WTC11 (cell line): ENCODE data around the gene ATP2B2. TPM values are rescaled to one million over a fixed set of nuclear protein-coding genes. Genes with fewer than 3 reads are reported as not detected.

Experiments used
- ATAC-seq: fragments of 200-7000 bp; cut with Tn5 transposase; 2 replicates; pipeline ENCODE4 v1.10.0; 2021; ENCODE audit warnings: mild to moderate bottlenecking, moderate library complexity
- CTCF ChIA-PET: fragments of 300-600 bp; sonication (Branson Sonifier 250); formaldehyde crosslinking; loops from one replicate; lab custom pipeline; 2021; ENCODE audit warnings: antibody characterized with exemption; lab: Charles Lee
- POLR2A ChIA-PET: fragments of 350-600 bp; sonication (Branson Sonifier 250); formaldehyde crosslinking; loops from one replicate; lab custom pipeline; 2021; ENCODE audit warnings: antibody characterized with exemption; lab: Charles Lee
- DNase-seq: peaks from one replicate; pipeline ENCODE4 v3.0.0; 2021; ENCODE audit warnings: low spot score
- H3K27ac Mint-ChIP-seq: 2 replicates; pipeline ENCODE4 v1.8.0; 2021; ENCODE audit warnings: mixed read lengths
- H3K27me3 Mint-ChIP-seq: 2 replicates; pipeline ENCODE4 v1.8.0; 2021; ENCODE audit warnings: low read depth, mild to moderate bottlenecking, moderate library complexity, mixed read lengths
- H3K36me3 Mint-ChIP-seq: 2 replicates; pipeline ENCODE4 v1.8.0; 2021; ENCODE audit warnings: mixed read lengths
- H3K4me1 Mint-ChIP-seq: 2 replicates; pipeline ENCODE4 v1.8.0; 2022; ENCODE audit warnings: mixed read lengths
- H3K4me3 Mint-ChIP-seq: 2 replicates; pipeline ENCODE4 v1.8.0; 2021; ENCODE audit warnings: mild to moderate bottlenecking, moderate library complexity, mixed read lengths
- H3K9me3 Mint-ChIP-seq: 2 replicates; pipeline ENCODE4 v1.8.0; 2021; ENCODE audit warnings: mixed read lengths
- ATF1 ChIP-seq: sonication (generic); formaldehyde crosslinking; IDR thresholded peaks from 2 replicates; pipeline ENCODE4 v1.8.1; 2023; ENCODE audit warnings: mild to moderate bottlenecking, moderate library complexity, missing genetic modification reagents
- CREB1 ChIP-seq: sonication (generic); formaldehyde crosslinking; IDR thresholded peaks from 2 replicates; pipeline ENCODE4 v1.8.0; 2023; ENCODE audit warnings: mild to moderate bottlenecking, missing genetic modification reagents
- CREM ChIP-seq: sonication (generic); formaldehyde crosslinking; IDR thresholded peaks from 2 replicates; pipeline ENCODE4 v1.8.1; 2022; ENCODE audit warnings: mild to moderate bottlenecking, missing genetic modification reagents, moderate library complexity
- E2F1 ChIP-seq: sonication (generic); formaldehyde crosslinking; IDR thresholded peaks from 2 replicates; pipeline ENCODE4 v1.8.0; 2022; ENCODE audit warnings: mild to moderate bottlenecking, missing genetic modification reagents
- FOXJ3 ChIP-seq: sonication (generic); formaldehyde crosslinking; IDR thresholded peaks from 2 replicates; pipeline ENCODE4 v1.9.0; 2021; ENCODE audit warnings: missing genetic modification reagents, mild to moderate bottlenecking, borderline replicate concordance
- FOXP1 ChIP-seq: sonication (generic); formaldehyde crosslinking; IDR thresholded peaks from 2 replicates; pipeline ENCODE4 v1.8.0; 2022; ENCODE audit warnings: missing genetic modification reagents, mild to moderate bottlenecking, moderate library complexity, borderline replicate concordance
- GABPB1 ChIP-seq: sonication (generic); formaldehyde crosslinking; IDR thresholded peaks from 2 replicates; pipeline ENCODE4 v1.8.1; 2023; ENCODE audit warnings: mild to moderate bottlenecking, missing genetic modification reagents
- JUN ChIP-seq: sonication (generic); formaldehyde crosslinking; IDR thresholded peaks from 2 replicates; pipeline ENCODE4 v1.8.0; 2023; ENCODE audit warnings: mild to moderate bottlenecking, missing genetic modification reagents
- NR3C1 ChIP-seq: sonication (generic); formaldehyde crosslinking; conservative IDR thresholded peaks from 2 replicates; pipeline ENCODE4 v1.8.1; 2023; ENCODE audit warnings: low read depth, mild to moderate bottlenecking, missing genetic modification reagents
- PRRX2 ChIP-seq: fragments of 250-450 bp; sonication (Bioruptor Pico); IDR thresholded peaks from 2 replicates; pipeline ENCODE4 v1.8.0; 2021; ENCODE audit warnings: mild to moderate bottlenecking
- SMAD4 ChIP-seq: sonication (generic); formaldehyde crosslinking; IDR thresholded peaks from 2 replicates; pipeline ENCODE4 v1.8.0; 2022; ENCODE audit warnings: mild to moderate bottlenecking, missing genetic modification reagents
- SP1 ChIP-seq: sonication (generic); formaldehyde crosslinking; conservative IDR thresholded peaks from 2 replicates; pipeline ENCODE4 v1.8.1; 2022; ENCODE audit warnings: missing genetic modification reagents
- TP53 ChIP-seq: sonication (generic); formaldehyde crosslinking; IDR thresholded peaks from 2 replicates; pipeline ENCODE4 v1.8.1; 2023; ENCODE audit warnings: mild to moderate bottlenecking, missing genetic modification reagents
- USF1 ChIP-seq: sonication (generic); formaldehyde crosslinking; IDR thresholded peaks from 2 replicates; pipeline ENCODE4 v1.8.0; 2022; ENCODE audit warnings: mild to moderate bottlenecking, missing genetic modification reagents
- ZBTB21 ChIP-seq: sonication (generic); formaldehyde crosslinking; IDR thresholded peaks from 2 replicates; pipeline ENCODE4 v1.8.1; 2023; ENCODE audit warnings: mild to moderate bottlenecking, missing genetic modification reagents, borderline replicate concordance
- ZNF121 ChIP-seq: sonication (generic); formaldehyde crosslinking; IDR thresholded peaks from 2 replicates; pipeline ENCODE4 v1.8.0; 2023; ENCODE audit warnings: missing genetic modification reagents
- ZNF138 ChIP-seq: sonication (generic); formaldehyde crosslinking; conservative IDR thresholded peaks from 2 replicates; pipeline ENCODE4 v1.8.1; 2022; ENCODE audit warnings: mild to moderate bottlenecking, moderate library complexity, missing genetic modification reagents
- ZNF232 ChIP-seq: sonication (generic); formaldehyde crosslinking; IDR thresholded peaks from 2 replicates; pipeline ENCODE4 v1.8.0; 2022; ENCODE audit warnings: mild to moderate bottlenecking, missing genetic modification reagents
- ZNF317 ChIP-seq: sonication (generic); formaldehyde crosslinking; IDR thresholded peaks from 2 replicates; pipeline ENCODE4 v1.8.1; 2023; ENCODE audit warnings: low read depth, mild to moderate bottlenecking, moderate library complexity, missing genetic modification reagents, borderline replicate concordance
- ZNF416 ChIP-seq: fragments of 250-450 bp; sonication (Bioruptor Pico); IDR thresholded peaks from 2 replicates; pipeline ENCODE4 v1.9.0; 2021; ENCODE audit warnings: mild to moderate bottlenecking, inconsistent platforms
- ZNF423 ChIP-seq: fragments of 250-450 bp; sonication (Bioruptor Pico); IDR thresholded peaks from 2 replicates; pipeline ENCODE4 v2.1.2; 2022; ENCODE audit warnings: mild to moderate bottlenecking, moderate library complexity
- total RNA-seq: library from RNA; stranded (reverse); gene quantifications from 3 replicates; pipeline ENCODE4 v1.2.3, GENCODE V29; 2021
- TF ChIP-seq, protein P1 (sequence below): sonication (generic); formaldehyde crosslinking; IDR thresholded peaks from 2 replicates; pipeline ENCODE4 v1.8.0; 2022; ENCODE audit warnings: mild to moderate bottlenecking, missing genetic modification reagents
- TF ChIP-seq, protein P2 (sequence below): sonication (generic); formaldehyde crosslinking; IDR thresholded peaks from 2 replicates; pipeline ENCODE4 v1.8.0; 2023; ENCODE audit warnings: mild to moderate bottlenecking, missing genetic modification reagents
- TF ChIP-seq, protein P3 (sequence below): fragments of 250-450 bp; sonication (Bioruptor Pico); IDR thresholded peaks from 2 replicates; pipeline ENCODE4 v2.1.2; 2022; ENCODE audit warnings: mild to moderate bottlenecking, moderate library complexity

Gene ATP2B2
- total RNA-seq, 1 experiment from 2014 or later, result 0.48 TPM

DNA sequence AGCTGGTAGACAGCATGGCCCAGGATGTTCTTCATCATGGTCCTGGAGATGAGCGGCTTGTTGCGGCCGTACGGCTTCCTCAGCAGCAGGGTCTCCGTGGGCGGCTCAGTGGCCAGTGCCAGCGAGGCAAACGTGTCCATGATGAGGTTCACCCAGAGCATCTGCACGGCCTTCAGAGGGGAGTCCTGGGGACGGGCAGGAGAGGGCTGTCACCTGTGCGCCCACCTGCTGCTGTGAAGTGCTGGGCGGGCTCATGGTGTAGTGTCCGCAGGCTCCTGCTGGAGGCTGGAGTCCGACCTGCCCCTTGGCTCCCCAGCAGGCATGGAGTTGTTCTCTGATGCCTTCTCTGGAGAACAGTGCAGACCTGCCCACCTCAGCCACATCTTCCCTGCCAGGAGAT, 162.6 kb downstream of the ATP2B2 start:
- Mint-ChIP-seq H3K9me3 (no peaks in the 10 kb centered on the region), H3K36me3 (no peaks in the 10 kb centered on the region), H3K4me1 (0 out of 2 replicates have a peak, but pooled peaks cover 3% of the 10 kb centered on the region), H3K27me3 (no peaks in the 10 kb centered on the region), H3K27ac (no peak overlapping the region), H3K4me3 (no peak overlapping the region)
- POLR2A ChIA-PET, result no interaction called here
- DNase-seq (no peak), ATAC-seq (no peak)
- TF ChIP-seq ZNF232 (CRISPR knock-in tag) (no peak), SMAD4 (CRISPR knock-in tag) (no peak), ZNF138 (CRISPR knock-in tag) (no peak), CREB1 (CRISPR knock-in tag) (no peak), E2F1 (CRISPR knock-in tag) (no peak), TP53 (CRISPR knock-in tag) (no peak), PRRX2 (CRISPR knock-in tag) (no peak), ZNF121 (CRISPR knock-in tag) (no peak)
- CTCF ChIA-PET, result no interaction called here

DNA sequence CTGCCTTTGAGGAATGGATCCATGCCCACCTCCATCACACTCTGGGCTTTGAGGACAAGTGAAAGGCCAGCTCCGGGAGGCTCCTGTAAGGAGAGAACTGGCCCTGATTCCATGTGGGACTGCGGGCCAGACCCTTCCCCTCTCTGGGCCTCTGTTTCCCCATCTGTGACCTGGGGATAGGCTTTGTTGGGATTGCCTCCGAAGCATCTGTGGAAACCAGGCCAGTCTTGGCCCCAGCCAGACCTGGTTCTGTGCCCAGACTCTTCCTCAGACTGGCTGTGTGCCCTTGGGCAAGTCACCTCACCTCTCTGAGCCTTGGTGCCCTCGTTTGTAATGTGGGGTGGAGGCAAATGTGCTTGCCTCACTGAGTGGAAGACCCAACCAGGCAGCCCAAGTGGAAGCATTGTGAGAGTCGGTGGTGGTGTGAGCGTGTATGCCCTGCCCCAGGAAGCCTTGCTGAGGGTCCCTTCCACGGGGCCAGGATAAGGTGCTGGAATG, 163.4 kb downstream of the ATP2B2 start:
- no peaks in the 10 kb centered on the region for H3K27me3 Mint-ChIP-seq
- H3K36me3 Mint-ChIP-seq, result no peaks in the 10 kb centered on the region
- H3K9me3 Mint-ChIP-seq, result no peaks in the 10 kb centered on the region
- H3K4me1 Mint-ChIP-seq, result 0 out of 2 replicates have a peak, but pooled peaks cover 3% of the 10 kb centered on the region
- TF ChIP-seq, protein P1, sequence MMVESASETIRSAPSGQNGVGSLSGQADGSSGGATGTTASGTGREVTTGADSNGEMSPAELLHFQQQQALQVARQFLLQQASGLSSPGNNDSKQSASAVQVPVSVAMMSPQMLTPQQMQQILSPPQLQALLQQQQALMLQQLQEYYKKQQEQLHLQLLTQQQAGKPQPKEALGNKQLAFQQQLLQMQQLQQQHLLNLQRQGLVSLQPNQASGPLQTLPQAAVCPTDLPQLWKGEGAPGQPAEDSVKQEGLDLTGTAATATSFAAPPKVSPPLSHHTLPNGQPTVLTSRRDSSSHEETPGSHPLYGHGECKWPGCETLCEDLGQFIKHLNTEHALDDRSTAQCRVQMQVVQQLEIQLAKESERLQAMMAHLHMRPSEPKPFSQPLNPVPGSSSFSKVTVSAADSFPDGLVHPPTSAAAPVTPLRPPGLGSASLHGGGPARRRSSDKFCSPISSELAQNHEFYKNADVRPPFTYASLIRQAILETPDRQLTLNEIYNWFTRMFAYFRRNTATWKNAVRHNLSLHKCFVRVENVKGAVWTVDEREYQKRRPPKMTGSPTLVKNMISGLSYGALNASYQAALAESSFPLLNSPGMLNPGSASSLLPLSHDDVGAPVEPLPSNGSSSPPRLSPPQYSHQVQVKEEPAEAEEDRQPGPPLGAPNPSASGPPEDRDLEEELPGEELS (CRISPR knock-in tag), result no peak
- TF ChIP-seq ATF1, result no peak
- TF ChIP-seq ZNF416, result no peak
- no peak for TF ChIP-seq SP1
- TF ChIP-seq CREM (CRISPR knock-in tag), result no peak
- no peak for DNase-seq
- no peak overlapping the region for H3K27ac Mint-ChIP-seq
- no peak for ATAC-seq
- no peak overlapping the region for H3K4me3 Mint-ChIP-seq
- ChIA-PET POLR2A (no interaction called here), CTCF (interaction anchor here (0.8 kb wide), 1 partner anchor 11 kb away, joined by 3 read pairs; no protein-coding TSS in a partner anchor)

GRCh38 chr3:10340476-10340875, 164.9 kb downstream of the ATP2B2 start:
- ATAC-seq, result no peak
- Mint-ChIP-seq H3K4me3 (no peak overlapping the region), H3K4me1 (0 out of 2 replicates have a peak, but pooled peaks cover 3% of the 10 kb centered on the region), H3K9me3 (no peaks in the 10 kb centered on the region), H3K27ac (no peak overlapping the region), H3K36me3 (no peaks in the 10 kb centered on the region), H3K27me3 (no peaks in the 10 kb centered on the region)
- POLR2A ChIA-PET, result interaction anchor here (0.5 kb wide), 1 partner anchor 196 kb away, joined by 3 read pairs; no protein-coding TSS in a partner anchor
- CTCF ChIA-PET, result interaction anchor here (0.7 to 2.2 kb wide), 4 partner anchors 11 to 366 kb away, joined by 3 to 6 read pairs (median 4); no protein-coding TSS in a partner anchor
- DNase-seq, result no peak
- no peak for TF ChIP-seq ATF1
- no peak for TF ChIP-seq ZBTB21 (CRISPR knock-in tag)
- no peak for TF ChIP-seq FOXJ3 (CRISPR knock-in tag)
- no peak for TF ChIP-seq JUN (CRISPR knock-in tag)
- TF ChIP-seq, protein P2, sequence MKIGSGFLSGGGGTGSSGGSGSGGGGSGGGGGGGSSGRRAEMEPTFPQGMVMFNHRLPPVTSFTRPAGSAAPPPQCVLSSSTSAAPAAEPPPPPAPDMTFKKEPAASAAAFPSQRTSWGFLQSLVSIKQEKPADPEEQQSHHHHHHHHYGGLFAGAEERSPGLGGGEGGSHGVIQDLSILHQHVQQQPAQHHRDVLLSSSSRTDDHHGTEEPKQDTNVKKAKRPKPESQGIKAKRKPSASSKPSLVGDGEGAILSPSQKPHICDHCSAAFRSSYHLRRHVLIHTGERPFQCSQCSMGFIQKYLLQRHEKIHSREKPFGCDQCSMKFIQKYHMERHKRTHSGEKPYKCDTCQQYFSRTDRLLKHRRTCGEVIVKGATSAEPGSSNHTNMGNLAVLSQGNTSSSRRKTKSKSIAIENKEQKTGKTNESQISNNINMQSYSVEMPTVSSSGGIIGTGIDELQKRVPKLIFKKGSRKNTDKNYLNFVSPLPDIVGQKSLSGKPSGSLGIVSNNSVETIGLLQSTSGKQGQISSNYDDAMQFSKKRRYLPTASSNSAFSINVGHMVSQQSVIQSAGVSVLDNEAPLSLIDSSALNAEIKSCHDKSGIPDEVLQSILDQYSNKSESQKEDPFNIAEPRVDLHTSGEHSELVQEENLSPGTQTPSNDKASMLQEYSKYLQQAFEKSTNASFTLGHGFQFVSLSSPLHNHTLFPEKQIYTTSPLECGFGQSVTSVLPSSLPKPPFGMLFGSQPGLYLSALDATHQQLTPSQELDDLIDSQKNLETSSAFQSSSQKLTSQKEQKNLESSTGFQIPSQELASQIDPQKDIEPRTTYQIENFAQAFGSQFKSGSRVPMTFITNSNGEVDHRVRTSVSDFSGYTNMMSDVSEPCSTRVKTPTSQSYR (CRISPR knock-in tag), result no peak
- TF ChIP-seq FOXP1 (CRISPR knock-in tag), result no peak
- no peak for TF ChIP-seq USF1 (CRISPR knock-in tag)
- TF ChIP-seq ZNF317 (CRISPR knock-in tag), result no peak
- no peak for TF ChIP-seq GABPB1 (CRISPR knock-in tag)
- TF ChIP-seq, protein P3, sequence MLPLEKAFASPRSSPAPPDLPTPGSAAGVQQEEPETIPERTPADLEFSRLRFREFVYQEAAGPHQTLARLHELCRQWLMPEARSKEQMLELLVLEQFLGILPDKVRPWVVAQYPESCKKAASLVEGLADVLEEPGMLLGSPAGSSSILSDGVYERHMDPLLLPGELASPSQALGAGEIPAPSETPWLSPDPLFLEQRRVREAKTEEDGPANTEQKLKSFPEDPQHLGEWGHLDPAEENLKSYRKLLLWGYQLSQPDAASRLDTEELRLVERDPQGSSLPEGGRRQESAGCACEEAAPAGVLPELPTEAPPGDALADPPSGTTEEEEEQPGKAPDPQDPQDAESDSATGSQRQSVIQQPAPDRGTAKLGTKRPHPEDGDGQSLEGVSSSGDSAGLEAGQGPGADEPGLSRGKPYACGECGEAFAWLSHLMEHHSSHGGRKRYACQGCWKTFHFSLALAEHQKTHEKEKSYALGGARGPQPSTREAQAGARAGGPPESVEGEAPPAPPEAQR, result no peak
- no peak for TF ChIP-seq ZNF423 (CRISPR knock-in tag)
- TF ChIP-seq NR3C1 (CRISPR knock-in tag), result no peak
